ENCODE results near the gene CDON. TPM values are rescaled to one million over a fixed set of nuclear protein-coding genes. Genes with fewer than 3 reads are reported as not detected.

The CDON gene
- total RNA-seq, 2 donors from 2014 or later = 17.6 to 21.9 TPM

- H3K36me3 ChIP-seq = peaks cover 8% of the 10 kb centered on the region
- H3K27ac ChIP-seq = peak overlapping the region in 1 of 2 donors; percentile 33
- no peaks in the 10 kb centered on the region for H3K27me3 ChIP-seq
- H3K9me3 ChIP-seq = no peaks in the 10 kb centered on the region
- TF ChIP-seq CTCF (IDR thresholded peaks at IDR 0.05) = no peak
- H3K4me1 ChIP-seq = no peaks in the 10 kb centered on the region
- no peak for DNase-seq (ENCODE audit: low spot score)
- H3K4me3 ChIP-seq = no peak overlapping the region
Observed at GRCh38 chr11:126007238-126007637, 55.4 kb downstream of the CDON start.

DNA sequence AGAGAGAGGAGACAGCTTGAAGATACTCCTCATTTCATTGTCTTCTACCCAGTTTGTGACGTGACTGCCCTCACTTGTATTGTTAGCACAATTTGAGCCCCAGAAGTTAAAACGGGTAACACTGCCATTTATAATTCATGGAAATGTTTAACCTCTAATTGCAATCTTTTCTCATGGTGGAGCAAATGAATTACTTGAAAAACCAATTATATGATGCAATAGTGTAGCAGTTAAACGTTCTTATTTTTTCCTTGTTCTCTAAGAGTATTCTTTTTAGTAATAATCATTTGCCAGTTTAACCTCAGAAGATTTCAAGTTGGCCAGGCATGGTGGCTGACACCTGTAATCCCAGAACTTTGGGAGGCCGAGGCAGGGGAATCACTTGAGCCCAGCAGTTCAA, 56.6 kb downstream of the CDON start:
- Histone ChIP-seq H3K27ac (no peak overlapping the region), H3K36me3 (peaks cover 8% of the 10 kb centered on the region), H3K4me3 (no peak overlapping the region), H3K4me1 (no peaks in the 10 kb centered on the region), H3K9me3 (no peaks in the 10 kb centered on the region), H3K27me3 (no peaks in the 10 kb centered on the region)
- TF ChIP-seq CTCF (IDR thresholded peaks at IDR 0.05) = no peak
- DNase-seq (ENCODE audit: low spot score) = no peak

- Histone ChIP-seq H3K36me3 (peaks cover 8% of the 10 kb centered on the region), H3K4me3 (no peak overlapping the region), H3K27me3 (no peaks in the 10 kb centered on the region), H3K27ac (no peak overlapping the region), H3K9me3 (no peaks in the 10 kb centered on the region), H3K4me1 (no peaks in the 10 kb centered on the region)
- no peak for DNase-seq (ENCODE audit: low spot score)
- no peak for TF ChIP-seq CTCF (IDR thresholded peaks at IDR 0.05)
Observed at GRCh38 chr11:126002181-126002580, 60.5 kb downstream of the CDON start.

DNA sequence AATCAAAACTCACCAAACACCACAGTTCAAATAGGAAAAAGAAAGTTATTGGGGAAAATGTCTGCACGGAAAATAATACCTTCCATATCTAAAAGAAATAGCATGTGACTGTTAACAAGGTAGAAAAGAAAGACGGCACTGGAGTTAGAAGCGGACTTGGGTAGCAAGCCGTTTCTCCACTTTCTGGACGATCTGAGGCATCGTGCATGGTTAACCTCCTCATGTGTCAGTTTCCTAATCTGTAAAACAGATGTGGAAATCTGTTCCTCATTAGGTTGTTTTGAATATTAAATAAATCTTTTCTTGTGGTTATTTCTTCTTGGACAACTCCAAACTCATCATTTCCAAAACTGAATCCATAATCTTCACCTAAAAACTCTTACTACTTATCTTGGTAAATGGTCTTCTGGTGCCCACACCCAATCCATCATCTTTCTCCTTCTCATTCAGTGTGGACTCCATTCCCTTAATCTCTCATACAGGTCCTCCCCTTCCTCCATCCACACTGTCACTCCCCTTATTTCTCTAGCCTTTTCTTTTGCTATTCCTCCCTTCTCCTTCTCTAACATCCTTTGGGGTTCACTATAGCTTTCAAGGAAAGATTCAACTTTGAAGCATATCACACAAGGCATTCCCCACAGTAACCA, 63.3 kb downstream of the CDON start:
- no peak for TF ChIP-seq CTCF (IDR thresholded peaks at IDR 0.05)
- H3K36me3 ChIP-seq = peaks cover 4% of the 10 kb centered on the region
- no peak for DNase-seq (ENCODE audit: low spot score)
- no peaks in the 10 kb centered on the region for H3K9me3 ChIP-seq
- no peak overlapping the region for H3K27ac ChIP-seq
- no peak overlapping the region for H3K4me3 ChIP-seq
- no peaks in the 10 kb centered on the region for H3K4me1 ChIP-seq
- no peaks in the 10 kb centered on the region for H3K27me3 ChIP-seq

DNA sequence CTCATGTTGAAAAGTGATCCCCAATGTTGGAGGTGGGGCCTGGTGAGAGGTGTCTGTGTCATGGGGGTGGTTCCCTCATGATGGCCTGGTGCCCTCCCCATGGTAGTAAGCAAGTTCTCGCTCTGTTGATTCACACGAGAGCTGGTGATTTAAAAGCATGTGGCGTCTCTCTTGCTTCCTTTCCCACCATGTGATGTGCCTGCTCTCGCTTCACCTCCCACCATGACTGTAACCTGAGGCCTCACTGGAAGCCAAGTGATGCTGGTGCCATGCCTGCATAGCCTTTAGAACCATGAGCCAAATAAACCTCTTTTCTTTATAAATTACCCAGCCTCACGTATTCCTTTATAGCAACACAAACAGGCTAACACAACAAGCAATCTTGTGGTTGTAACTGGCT, 64.4 kb downstream of the CDON start:
- Histone ChIP-seq H3K27ac (no peak overlapping the region), H3K4me3 (no peak overlapping the region), H3K27me3 (no peaks in the 10 kb centered on the region), H3K4me1 (no peaks in the 10 kb centered on the region), H3K36me3 (no peaks in the 10 kb centered on the region), H3K9me3 (no peaks in the 10 kb centered on the region)
- no peak for DNase-seq (ENCODE audit: low spot score)
- no peak for TF ChIP-seq CTCF (IDR thresholded peaks at IDR 0.05)

- Histone ChIP-seq H3K4me1 (peaks cover 0 to 2% of the 10 kb centered on the region in 2 donors), H3K27ac (no peak overlapping the region), H3K36me3 (no peaks in the 10 kb centered on the region), H3K27me3 (no peaks in the 10 kb centered on the region), H3K4me3 (no peak overlapping the region), H3K9me3 (no peaks in the 10 kb centered on the region)
- TF ChIP-seq CTCF (IDR thresholded peaks at IDR 0.05) = no peak
- no peak for DNase-seq (ENCODE audit: low spot score)
Observed at GRCh38 chr11:125995313-125995712, 67.4 kb downstream of the CDON start.

Data from right atrium auricular region (tissue), 2 donors.